ENCODE measurements around the gene ZDHHC14.
"Not testable (repeated sequence)": the region's sequence is repeated elsewhere in the genome, so short reads cannot be mapped to it uniquely, and the experiment has no call there.

The ZDHHC14 gene

GRCh38 chr6:157408427-157408826 lies 27.4 kb downstream of the ZDHHC14 start:
- DNase-seq = not testable (repeated sequence)

DNA sequence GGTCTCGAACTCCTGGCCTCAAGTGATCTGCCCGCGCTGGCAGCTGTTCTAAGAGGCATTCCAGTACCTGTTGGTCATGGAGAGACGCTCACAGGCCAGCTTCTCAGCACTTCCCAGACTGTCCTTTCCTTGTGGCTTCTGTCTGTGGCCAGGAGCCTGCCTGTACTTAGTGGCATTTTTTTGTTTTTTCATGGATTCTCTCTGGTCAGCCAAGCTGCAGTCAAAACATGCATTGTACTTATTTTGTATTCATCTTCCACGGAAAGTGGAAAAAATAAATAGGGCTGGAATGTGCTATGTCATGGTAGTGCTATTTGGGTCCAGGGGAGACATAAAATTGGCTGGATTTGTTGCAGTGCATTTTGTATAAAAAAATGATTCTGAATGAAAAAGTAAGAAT lies 29.1 kb downstream of the ZDHHC14 start:
- no peak for DNase-seq

GRCh38 chr6:157411368-157411767 lies 30.4 kb downstream of the ZDHHC14 start:
- DNase-seq = no peak

- DNase-seq = no peak
These were observed 31.8 kb downstream of the ZDHHC14 start for GRCh38 chr6:157412791-157413190.

DNA sequence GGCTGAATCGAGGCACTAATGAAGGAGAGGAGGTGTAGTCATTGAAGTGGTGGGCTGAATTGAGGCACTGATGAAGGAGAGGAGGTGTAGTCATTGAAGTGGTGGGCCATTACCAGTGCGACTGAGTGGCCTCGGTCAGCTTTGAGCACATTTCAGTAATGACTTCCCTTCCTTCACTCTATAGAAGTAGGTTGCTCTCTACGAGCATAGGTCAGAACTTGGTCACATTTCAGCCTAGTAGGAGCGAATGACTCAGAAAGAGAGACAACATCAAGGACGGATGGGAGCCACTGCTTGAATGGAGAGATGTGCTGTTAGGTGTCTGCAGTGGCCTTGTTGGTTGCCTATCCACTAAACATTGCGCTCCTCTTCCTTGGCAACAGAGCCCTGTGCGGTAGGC lies 39.5 kb downstream of the ZDHHC14 start:
- no peak for DNase-seq

DNA sequence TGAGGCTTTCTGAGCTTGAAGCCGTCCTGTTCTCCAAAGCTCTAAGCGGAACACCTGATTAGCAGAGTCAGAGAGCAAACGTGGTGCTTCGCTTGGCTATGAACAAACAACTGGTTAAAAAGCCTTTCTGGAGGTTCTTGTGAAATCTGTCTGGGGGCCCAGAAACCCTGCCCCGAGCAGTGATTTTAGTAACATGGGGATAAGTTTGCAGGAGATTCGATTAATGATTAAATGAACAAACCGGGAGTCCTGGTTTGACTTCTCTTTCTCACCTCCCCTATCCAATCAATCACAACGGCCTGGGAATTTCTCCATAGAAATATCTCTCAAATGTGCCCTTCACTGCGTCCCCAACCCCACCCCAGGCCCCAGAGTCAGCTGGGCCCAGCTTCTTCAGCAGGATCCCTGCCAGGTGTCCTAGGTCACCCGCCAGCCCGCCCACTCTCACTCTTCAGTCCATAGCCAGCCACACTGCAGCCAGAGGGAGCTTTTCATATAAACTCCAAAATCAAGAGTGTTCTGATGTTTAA lies 43.6 kb downstream of the ZDHHC14 start:
- DNase-seq = no peak

- DNase-seq = no peak
These were observed 47.0 kb downstream of the ZDHHC14 start for GRCh38 chr6:157427969-157428368.

DNA sequence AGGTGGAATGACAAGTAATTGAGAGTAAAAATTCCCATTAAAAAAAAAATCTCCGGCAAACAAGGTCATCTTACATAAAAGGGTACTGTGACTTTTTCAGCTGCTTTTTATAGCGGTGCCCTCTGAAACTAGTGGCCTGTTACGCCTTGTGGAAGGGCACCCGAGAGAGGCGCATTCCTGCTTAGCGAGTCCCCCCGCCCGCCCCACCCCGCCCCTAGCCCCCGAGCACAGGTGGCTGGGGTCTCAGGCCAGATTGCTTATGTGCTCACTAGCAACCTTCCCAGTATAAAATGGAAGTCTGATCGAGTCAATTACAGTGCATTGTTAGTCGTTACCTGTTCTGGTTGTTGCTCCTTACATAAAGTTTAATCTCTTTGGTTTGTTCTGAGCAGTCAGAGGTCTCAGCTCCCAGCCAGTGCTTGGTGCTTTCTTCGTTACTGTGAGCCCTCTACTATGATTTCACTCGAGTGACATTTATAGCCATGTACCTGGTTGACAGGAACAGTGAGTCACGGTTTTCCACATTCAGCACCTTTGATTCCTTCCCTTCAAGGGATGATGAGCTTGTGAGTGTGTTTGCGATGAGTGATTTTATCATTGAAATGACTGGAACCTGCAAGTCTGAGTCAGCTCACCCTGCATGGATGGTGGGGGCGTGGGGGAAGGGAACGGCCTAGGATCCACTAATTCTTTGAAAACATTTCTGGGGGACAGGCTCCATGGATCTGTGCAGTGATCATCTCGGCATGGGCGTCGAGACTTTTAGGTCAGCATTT lies 47.6 kb downstream of the ZDHHC14 start:
- DNase-seq = no peak

- DNase-seq = no peak
These were observed 48.3 kb downstream of the ZDHHC14 start for GRCh38 chr6:157429248-157429647.

DNA sequence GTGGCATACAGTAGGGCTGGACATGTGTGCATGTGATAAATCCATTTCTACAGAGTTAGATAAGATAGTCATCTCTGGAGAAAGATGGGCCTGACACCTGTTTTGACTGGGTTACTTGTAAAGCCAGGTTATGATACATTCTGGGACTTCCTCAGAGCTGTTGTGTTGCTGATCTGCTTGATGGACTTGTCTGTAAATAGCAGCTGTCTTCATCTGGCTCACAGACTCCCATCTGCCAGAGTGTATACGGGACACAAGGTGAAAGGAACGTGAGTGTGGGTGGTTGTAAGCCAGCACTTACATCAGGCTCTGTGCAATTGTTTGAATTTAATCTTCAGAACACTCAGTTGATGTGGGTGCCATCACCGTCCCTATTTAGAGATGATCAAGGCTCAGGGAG lies 49.8 kb downstream of the ZDHHC14 start:
- DNase-seq = no peak

GRCh38 chr6:157432231-157432891 lies 51.4 kb downstream of the ZDHHC14 start:
- no peak for DNase-seq

GRCh38 chr6:157432892-157433265 lies 51.9 kb downstream of the ZDHHC14 start:
- no peak for DNase-seq

DNA sequence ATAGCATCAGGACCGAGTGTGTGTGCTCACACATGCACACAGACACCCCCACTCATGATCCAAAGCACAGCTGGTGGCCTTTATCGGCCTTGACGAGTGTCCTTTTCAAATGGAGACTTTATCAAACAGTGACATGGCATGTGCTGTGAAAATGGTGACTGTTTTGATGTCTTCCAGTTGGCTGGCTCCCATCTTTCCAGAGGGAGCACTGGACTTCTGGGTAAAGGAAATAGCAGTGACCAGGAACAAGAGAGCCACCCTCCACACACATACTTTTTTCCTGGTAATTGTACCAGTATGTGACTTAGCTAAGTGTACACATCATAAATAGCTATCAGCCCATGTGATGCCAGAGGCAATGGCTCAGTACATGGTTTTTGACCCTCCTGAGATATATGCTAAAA lies 52.7 kb downstream of the ZDHHC14 start:
- DNase-seq = no peak

DNA sequence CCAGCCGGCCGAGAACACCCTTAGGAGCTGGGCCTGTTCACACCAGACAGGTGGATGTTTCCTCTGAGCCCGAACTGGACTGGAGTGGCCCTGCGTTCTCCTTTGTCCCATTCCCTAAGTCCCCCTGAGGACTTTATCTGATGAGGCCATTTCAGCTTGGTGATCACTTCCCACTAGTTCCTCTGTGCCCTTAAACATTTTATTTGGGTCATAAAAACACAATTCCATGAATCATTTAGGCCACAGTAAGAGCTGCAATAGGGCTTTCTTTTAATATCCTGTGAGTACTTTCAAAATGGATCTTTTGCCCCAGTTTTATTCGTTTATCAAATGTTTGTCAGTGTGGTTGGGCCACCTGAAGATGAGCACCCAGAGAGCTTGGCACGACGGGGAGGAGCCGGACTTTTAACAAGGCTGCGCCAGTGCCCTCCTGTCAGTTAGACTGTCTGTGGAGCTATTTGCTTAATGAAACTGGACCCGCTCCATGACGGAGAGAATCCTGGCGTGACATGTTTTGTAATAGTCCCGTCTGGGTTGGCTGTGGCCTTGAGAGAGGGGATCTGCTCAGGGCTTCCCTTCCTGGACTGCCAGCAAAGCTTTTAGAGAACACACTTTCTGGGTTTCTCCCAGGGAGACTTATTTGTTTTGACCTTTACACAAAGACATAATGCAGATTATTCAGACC lies 53.5 kb downstream of the ZDHHC14 start:
- no peak for DNase-seq

GRCh38 chr6:157436219-157436943 lies 55.4 kb downstream of the ZDHHC14 start:
- no peak for DNase-seq

- no peak for DNase-seq
These were observed 56.0 kb downstream of the ZDHHC14 start for GRCh38 chr6:157436944-157437336.

GRCh38 chr6:157438611-157439111 lies 57.7 kb downstream of the ZDHHC14 start:
- DNase-seq = no peak

DNA sequence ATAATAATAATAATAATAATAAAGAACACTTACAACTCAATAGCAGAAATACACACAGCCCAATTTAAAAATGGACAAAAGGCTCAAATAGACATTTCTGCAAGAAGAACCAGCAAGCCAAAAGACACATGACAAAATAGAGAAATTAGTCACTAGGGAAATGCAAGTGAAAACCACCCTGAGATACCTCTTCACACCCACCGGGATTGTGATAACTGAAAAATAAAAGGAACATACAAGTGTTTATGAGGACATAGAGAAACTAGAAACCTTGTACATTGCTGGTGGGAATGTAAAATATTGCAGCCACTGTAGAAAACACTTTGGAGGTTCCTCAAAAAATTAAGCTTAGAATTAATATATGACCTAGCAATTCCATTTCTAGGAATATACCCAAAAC lies 59.2 kb downstream of the ZDHHC14 start:
- DNase-seq = no peak

DNA sequence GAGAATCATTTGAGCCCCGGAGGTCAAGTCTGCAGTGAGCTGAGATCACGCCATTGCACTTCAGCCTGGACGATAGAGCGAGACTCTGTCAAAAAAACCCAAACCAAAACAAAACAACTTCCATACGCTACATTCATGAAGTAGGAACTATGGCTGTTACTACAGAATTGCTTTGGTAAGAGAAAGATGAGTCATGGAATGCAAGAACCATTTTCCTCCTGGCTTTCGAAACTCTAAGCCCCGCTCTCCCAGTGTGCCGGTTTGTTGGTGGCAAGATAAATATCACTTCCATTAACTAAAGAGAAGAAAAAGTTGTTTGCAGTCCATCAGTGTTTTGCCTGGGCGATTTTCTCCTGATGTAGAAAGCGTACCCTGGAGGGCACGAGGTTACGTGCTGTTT lies 61.3 kb downstream of the ZDHHC14 start:
- no peak for DNase-seq

GRCh38 chr6:157443066-157443800 lies 62.2 kb downstream of the ZDHHC14 start:
- no peak for DNase-seq

- no peak for DNase-seq
These were observed 64.5 kb downstream of the ZDHHC14 start for GRCh38 chr6:157445277-157446009.

Measured in activated gamma-delta T cell (primary cell).